HG03565 (cell line): ENCODE measurements around the gene MNT.

Experiments
- ATAC-seq: cut with Tn5 transposase; IDR thresholded peaks from one replicate; pipeline ENCODE4 v1.9.1; 2021; ENCODE audit warnings: mild to moderate bottlenecking, moderate library complexity; ENCODE audit not compliant: unreplicated experiment

MNT gene

DNA sequence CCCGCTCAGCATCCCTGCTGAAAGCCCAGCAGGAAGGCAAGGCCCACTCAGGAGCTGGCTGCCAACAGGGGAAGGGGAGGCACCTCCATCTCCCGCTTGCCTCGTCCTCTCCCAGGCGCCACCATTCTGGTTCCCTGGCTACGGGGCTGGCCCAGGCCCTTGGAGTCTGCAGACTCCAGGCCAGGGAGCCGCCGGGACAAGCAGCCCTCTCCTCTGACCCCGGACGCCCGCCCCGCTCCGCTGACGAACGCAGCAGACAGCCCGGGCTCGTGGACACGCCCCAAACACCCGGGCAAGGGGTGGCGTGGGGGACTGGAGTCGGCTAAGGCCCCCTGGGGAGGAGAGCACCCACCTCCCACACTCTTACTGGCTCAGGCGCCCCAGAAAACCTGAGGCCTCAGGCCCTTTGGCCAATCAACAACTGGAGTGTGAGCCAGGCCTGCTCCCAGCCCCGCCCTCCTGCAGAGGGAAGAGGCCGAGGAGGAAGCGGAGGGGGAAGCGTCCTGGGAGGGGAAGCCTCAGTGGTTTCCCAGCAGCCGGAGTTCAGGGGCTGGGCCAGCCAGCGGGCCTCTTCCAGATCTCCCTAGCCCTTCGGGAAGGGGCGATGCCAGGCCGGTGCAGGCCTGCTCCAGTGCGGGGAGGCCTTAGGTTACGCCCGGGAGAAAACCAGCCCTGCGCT, 4.2 kb downstream of the MNT start:
- no peak for ATAC-seq

DNA sequence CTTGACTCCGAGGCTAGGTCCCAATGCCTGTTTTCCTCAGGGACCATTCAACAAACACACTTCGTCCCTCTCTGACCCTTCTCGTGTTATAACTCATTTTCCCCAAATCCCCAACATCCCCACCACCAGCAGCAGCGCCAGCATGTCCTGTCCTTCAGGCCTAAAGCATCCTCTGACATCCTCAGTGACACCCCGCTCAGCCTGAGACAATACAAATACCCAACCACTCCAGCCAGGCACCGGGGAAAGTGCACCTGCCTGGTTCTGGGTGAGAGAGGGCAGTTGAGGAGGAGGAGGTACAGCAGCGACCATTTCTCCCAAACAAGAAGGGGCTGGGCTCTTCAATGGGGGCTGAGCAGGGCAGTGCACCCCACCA, 4.7 kb downstream of the MNT start:
- ATAC-seq, result no peak

DNA sequence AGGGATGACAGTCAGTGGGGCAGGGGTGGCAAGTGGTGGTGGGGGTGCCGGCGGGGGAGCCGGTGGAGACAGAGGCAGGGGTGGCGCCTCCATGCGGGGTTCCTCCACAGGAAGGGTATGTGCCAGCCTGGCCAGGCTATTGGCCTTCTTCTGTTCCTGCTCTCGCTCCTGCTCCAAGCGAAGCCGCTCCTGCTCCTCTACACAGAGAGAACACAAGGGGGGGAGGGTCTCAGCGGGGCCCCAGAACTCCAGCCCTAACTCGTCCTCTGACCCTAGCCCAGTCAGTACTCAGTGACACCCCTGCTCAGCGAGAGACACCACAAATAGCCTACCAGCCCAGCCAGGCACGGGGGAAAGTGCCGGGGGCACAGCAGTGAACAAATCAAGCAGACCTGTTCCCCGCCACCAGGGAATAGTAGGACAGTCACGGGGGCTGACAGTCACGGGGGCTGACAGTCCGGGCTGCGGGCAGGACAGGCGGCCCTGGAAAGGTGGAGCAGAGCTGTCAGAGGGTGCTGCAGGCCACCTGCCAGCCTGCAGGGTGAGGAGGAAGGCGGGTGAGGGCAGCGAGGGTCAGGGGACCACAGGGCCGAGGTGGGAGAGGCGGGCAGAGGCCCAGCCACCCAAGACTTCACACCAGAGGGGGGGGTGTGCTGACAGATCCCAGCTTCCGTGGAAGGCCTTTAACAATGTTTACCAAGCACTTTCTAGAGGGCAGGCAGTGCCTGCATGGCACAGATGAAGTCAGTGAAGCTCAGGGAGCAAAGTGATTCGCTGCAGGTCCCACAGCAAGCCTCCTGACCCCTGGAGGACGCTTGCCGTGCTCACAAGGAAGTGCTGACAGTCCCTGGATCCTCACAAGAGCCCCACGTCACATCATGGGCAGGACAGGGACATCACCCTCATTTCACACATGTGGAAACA, 5.3 kb downstream of the MNT start:
- no peak for ATAC-seq

DNA sequence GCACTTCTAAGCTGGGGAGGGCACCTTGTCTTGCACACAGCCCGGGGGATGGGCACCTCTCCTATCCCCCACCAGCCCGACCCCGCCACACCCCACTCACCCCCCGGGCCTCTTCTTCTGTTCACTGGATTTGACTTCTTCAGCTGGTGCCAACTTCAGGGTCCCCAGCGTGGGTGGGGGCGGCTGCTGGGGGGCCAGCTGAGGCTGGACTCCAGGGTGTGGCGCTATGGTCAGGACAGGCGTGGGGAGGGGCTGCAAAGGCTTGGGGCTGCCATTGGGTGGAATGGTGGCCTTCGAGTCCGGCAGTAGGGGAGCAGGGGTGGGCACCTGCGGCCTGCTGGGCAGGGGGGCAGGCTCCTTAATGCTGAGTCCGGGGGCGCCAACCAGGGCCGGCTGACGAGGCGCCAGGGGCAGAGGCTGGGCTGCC, 6.1 kb downstream of the MNT start:
- no peak for ATAC-seq

DNA sequence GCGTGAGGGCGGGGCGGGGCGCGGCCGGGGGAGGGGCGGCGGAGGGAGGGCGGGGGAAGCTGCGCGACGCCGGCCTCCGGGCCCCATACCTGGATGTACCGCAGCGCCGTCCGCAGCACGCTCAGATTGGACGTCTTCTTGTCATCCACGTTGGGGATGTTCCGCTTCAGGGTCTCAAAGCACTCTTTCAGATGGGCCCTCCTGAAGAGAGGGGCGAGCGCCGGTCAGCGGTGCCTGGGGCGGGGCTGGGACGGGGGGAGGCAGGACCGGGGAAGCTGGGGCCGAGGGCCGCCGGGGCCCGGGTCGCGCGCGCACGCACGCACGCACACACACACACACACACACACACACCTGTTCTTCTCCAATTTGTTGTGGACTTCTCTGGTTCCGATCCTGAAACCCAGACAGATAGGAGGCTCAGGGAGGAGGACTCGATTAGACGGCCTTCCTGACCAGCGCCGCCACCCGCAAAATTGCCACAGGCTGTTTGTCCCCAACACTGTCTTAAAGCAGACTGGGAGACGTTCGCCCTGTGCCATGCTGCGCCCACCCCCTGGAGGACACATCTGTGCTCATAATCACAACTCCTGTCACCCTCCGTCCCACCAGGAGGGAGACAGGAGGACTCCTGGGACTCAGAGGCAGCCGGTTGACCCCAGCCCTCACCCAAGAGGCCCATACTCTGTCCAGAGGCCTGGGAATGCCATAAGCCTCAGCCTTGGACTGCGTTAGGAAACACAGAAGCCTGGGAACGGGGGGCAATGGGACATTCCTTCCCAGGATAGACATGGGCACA, 6.7 kb downstream of the MNT start:
- no peak for ATAC-seq

- ATAC-seq, result peak; percentile 35
These were observed 7.5 kb downstream of the MNT start for GRCh38 chr17:2393174-2393953.

DNA sequence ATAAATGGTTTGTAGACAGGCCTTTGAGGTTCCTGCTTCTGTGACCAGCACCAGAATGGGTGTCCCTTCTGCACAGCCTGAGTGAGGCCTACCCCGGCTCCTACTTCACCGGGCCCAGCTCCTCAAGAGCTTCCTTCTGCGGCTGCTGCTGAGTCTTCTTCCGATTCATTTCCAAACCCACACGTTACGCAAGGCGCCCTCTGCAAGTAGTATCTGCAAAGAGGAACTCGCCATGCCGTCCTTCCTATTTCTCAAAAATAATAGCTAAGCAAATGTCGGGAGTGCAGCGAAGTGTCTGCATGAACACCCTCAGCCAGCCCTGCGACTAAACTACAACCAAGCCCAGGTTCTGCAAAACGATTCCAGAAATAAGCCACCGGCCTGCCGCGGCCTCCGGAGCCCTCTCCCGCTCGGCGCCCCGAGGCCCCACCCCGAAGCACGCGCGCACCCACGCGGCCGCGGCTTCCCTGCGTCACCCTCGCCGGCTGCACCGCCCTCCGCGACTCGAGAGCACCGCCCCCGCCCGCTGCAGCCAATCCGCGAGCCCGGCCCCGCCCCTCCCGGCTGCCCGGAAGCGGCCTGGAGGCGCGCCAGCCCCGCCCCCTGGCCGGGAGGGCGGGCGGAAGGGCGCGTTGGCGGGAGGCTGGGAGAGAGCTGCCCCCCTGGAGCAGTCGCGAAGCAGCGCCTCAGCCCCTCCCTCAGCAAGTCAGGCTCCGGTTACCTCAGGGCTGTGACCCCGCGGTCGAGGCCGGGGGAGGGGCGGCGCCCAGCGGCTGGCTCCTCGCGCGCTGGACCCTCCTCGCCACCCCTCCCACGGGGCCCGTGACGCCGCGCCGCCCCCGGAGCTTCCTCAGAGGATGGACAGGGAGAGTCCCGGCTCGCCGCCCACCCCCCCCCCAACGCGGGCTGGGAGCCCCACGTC, 8.3 kb downstream of the MNT start:
- ATAC-seq, result peak; percentile 33

GRCh38 chr17:2391597-2392251, 9.1 kb downstream of the MNT start:
- no peak for ATAC-seq

DNA sequence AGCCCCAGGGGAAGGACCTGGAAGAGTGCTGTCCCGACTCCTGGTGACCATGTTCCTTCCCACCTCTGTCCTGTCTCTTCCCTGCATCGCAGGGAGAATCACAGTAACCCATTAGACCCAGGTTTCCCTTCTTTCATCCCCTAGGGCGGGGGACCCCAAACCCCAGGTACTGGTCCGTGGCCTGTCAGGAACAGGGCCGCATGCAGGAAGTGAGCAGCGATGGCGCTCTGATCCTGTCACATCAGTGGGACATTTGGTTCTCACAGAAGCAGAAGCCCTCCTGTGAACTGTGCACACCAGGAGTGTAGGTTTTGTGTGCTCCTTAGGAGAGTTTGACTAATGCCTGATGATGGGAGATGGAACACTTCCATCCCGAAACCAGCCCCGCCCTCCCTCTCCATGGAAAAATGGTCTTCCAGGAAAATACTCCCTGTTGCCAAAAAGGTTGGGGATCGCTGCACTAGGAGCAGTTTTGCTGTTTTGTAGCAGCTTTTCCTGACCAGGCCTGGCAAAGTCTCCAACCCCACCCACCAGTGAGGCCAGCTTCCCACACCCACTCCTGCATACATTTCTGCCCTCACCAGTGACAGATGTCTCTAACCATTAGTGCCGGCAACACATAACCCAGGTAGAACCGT, 10.5 kb downstream of the MNT start:
- ATAC-seq, result no peak

- ATAC-seq, result no peak
These were observed 12.2 kb downstream of the MNT start for GRCh38 chr17:2388683-2389055.

- ATAC-seq, result no peak
These were observed 12.7 kb downstream of the MNT start for GRCh38 chr17:2388020-2388682.

GRCh38 chr17:2387086-2388019, 13.5 kb downstream of the MNT start:
- no peak for ATAC-seq

- ATAC-seq, result no peak
These were observed 14.3 kb downstream of the MNT start for GRCh38 chr17:2386400-2387085.

DNA sequence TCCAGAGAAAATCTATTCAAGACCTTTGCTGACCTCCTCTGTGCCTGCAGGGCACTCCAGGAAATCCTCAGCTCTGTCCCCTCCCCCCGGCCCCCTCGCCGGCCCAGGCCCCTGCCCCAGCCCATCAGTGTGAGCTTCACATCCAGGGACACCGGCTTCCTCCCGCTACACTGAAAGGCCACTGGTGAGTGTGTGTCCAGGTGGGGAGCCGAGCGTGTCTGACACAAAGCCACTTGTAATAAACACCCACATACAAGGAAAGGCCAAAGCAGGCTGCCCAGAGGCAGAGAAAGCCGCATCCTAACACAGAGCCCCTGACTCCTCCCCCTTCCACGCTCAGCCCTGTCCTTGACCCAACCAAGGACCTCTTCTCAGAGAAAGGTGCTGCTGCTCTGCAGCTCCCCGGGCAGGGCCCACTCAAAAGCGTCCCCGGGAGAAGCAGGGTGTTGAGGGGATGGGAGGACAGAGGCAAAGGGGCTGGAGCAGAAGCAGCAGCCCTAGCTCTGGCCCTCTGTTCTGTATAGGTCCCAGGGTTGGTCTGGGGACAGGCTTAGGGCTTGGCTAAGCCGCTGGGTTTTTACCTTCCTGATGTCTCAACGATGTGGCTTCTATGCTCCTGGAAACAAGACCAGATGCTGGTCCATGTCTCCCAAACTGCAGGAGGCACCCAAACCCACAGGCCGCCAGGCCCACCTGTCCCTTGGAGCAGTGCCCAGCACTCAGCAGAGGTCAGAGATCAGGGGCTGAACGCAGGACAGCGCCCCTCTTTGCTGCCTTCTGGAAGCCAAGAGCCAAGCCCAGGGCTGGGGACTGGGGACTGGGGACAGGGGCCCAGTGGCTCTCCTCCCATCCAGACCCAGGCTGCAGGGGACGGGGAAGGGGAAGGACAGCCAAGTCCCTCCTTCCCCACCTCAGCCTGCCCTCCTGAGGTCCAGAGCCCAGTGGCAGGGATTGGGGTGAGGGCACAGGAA, 15.3 kb downstream of the MNT start:
- no peak for ATAC-seq

DNA sequence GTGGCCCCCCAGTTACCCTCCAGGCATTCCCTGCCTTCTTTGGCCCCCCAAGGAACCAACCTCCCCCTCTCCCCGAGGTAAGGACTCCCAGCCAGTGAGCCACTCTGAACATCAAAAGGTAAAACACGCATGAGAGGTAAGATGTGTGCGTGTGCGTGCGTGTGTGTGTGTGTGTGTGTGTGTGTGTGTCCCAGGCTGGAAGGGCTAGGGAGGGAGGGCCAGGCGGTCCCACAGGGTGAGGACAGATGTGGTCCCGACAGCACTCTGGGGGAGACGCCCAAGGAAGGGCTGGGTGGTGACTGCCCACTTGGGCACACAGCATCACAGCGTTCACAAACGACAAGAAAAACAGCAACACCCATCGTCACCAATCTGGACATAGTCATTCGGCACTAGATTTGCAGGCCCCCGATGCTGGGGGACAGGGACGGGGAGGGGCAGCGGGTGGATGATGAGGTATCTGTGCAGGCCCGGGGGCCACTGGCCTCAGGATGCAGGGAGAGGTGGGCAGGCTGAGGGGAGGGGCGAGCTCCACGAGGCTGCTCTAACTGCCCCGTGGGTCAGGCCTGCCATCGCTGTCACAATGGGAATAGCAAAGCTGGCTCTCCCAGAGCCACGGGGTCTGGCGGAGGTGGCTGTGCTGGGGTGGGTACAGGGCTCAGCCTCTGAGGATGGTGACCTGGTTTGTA, 16.3 kb downstream of the MNT start:
- ATAC-seq, result no peak
